A375 (cell line): ENCODE results near the gene VTA1. TPM values are rescaled to one million over a fixed set of nuclear protein-coding genes. Genes with fewer than 3 reads are reported as not detected.

ENCODE experiments used
- total RNA-seq: library from RNA; depleted of rRNA; stranded (reverse); fragments of >200 nt; shearing (Covaris generic); gene quantifications from 2 replicates; pipeline ENCODE4 v1.2.3, GENCODE V29; 2014; rRNA removed

The VTA1 gene, protein sequence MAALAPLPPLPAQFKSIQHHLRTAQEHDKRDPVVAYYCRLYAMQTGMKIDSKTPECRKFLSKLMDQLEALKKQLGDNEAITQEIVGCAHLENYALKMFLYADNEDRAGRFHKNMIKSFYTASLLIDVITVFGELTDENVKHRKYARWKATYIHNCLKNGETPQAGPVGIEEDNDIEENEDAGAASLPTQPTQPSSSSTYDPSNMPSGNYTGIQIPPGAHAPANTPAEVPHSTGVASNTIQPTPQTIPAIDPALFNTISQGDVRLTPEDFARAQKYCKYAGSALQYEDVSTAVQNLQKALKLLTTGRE
- total RNA-seq, result 31.5 and 35.8 TPM in 2 replicates

DNA sequence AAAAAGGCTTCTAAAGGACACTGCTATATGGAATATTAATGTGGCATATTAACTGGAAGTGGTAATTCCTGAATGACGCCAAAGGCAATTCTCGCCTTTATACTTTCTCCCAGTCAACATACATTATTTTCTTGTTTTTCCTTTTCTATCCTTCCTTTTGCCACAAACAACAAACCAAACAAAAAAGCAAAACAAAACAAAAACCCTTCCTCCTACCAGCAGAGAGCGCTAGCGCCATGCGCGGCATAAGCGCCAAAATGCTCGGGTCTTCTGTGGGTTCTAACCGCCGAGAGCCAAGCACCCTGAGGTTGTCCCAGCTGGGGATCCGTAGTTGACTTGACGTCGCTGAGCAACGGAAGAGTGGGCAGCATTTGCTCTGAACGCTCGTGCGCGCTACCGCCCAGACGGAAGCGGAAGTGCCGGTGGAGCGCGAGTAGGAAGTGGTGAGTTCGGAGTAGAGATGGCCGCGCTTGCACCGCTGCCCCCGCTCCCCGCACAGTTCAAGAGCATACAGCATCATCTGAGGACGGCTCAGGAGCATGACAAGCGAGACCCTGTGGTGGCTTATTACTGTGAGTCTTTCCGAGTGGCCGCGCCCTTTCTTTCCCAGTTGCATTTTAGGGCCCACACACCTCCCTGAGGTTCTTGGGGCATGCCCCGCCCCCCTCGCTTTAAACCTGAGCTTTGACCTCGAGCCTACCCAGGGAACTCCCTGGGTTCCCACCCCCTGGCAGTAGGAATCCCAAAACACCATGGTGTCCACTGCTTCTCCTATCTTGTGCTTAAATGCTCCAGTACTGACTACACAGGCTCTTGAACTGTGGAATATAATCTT is at the start of gene VTA1, which contains the start of gene NMBR:
VTA1 (plus strand) TSS at position 436 of the 835 bp plus-strand sequence; CDS start at position 461, 25 bp downstream.
NMBR (minus strand) TSS at position 295 of the 835 bp plus-strand sequence. CDS start 58,464 bp downstream, outside the sequence.

DNA sequence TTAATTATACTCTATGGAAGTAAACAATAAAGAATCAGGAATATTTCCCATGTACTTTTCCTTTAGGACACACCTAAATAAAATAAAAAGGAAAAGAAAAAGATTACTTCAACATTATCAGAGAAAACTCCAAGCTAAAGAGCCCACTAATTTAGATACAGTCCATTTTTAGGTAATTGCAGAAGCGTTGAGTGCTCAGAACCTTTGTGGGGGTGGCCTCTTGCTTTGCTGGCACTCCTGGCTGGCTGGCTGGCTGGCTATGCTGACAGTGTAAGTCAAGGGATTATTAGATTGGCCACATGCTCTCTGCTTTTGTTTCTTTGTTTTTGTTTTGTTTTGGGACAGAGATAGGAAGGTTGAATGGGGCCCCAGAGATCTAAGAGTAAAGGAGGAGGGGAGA is 14.4 kb upstream of the VTA1 start, which contains the start of gene GJE1:
GJE1 (plus strand) TSS at position 301 of the 400 bp plus-strand sequence. CDS start 234 bp downstream, outside the sequence.

Other genes starting within 250 kb of the VTA1 start
- not detected in 2 replicates for gene GJE1, start 14.3 kb upstream of the VTA1 start, total RNA-seq
- not detected in 2 replicates for gene NMBR, start 141 bp upstream of the VTA1 start, total RNA-seq
- 11.2 and 12.1 TPM in 2 replicates for gene ADGRG6, start 154.7 kb downstream of the VTA1 start, total RNA-seq